Measurements from ENCODE around the gene SH2D1B.

DNA sequence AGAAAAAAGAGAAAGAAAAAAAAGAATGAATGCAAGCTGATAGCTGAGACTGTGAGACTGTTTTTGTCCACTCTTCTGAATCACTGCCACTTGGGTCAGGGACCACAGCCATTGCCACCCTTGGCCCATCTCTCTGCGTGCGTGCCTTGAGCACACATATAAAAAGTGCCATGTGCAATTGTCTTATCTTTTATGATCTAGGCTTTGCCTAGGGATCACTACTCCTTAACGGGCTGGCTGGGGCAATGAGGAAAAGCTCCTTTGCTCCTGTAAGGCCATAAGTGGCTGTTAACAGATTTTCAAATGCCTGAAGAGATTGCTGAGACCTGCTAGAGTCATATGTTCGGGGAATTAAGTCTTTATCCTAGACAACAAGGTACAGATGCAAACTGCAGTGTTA lies 43.5 kb downstream of the SH2D1B start:
- TF ChIP-seq EZH2 (IDR thresholded peaks at IDR 0.05; ENCODE audit: borderline replicate concordance, low read depth, low read length, poor library complexity, severe bottlenecking) = no peak
- TF ChIP-seq, protein P1, sequence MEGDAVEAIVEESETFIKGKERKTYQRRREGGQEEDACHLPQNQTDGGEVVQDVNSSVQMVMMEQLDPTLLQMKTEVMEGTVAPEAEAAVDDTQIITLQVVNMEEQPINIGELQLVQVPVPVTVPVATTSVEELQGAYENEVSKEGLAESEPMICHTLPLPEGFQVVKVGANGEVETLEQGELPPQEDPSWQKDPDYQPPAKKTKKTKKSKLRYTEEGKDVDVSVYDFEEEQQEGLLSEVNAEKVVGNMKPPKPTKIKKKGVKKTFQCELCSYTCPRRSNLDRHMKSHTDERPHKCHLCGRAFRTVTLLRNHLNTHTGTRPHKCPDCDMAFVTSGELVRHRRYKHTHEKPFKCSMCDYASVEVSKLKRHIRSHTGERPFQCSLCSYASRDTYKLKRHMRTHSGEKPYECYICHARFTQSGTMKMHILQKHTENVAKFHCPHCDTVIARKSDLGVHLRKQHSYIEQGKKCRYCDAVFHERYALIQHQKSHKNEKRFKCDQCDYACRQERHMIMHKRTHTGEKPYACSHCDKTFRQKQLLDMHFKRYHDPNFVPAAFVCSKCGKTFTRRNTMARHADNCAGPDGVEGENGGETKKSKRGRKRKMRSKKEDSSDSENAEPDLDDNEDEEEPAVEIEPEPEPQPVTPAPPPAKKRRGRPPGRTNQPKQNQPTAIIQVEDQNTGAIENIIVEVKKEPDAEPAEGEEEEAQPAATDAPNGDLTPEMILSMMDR (conservative IDR thresholded peaks at IDR 0.05; ENCODE audit: low read depth, low read length) = no peak
